ENCODE results near the gene INO80B.
"Not testable (repeated sequence)": the region's sequence is repeated elsewhere in the genome, so short reads cannot be mapped to it uniquely, and the experiment has no call there.

Gene INO80B

DNA sequence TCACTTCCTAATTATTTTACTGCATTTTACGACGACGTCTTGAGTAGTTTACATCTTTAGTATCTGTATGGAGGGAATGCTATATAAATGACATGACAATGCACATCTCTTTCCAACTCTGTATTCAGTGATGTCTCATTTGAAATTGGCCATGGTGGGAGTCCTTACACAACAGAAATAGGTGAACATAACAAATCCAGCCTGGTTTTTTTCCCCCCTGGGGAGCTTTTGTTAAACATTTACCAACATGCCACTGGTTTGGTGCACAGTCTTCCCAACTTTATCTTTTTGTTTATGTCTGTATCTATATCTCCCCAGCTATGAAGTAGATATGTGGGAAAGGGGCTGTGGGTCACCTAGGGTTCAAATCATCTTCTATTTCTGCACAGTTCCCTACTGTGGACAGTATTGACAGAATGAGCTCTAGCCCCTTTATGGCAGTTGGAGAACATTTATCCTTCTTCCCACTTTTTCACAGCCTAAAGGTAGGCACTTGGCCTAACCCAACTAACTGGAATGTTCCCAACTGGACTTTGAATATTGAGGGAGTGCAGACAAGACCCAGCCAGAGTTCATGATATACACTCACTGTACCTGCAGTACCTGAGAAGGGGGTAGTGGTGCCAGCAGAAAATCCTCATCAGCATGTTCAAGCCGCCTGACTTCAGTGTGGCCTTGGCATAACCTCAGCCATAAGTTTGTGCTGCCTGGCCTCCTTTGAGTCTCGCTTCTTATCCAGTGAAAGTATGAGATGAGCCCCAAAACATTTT lies 7.5 kb upstream of the INO80B start:
- no peak for DNase-seq (ENCODE audit: low read depth in 3 of 3, low spot score in 1 of 3)

DNA sequence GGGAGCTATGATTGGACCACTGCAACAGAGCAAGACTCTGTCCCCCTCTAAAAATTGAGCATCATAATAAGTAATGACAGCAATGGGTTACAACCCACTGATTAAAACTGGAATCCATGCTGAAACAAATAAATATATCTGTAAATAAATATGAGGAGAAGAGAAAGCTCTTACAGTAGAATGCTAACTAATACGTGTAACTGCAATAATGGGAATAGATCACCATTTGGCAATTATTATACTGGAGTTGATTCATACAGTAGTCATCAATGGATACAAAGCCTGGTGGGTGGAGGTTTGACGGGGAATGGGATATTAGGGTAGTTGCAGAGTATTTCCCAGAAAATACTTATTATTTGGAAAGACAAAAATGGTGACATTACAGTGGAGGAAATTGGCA lies 6.1 kb upstream of the INO80B start:
- DNase-seq (ENCODE audit: low read depth in 3 of 3, low spot score in 1 of 3) = no peak

DNA sequence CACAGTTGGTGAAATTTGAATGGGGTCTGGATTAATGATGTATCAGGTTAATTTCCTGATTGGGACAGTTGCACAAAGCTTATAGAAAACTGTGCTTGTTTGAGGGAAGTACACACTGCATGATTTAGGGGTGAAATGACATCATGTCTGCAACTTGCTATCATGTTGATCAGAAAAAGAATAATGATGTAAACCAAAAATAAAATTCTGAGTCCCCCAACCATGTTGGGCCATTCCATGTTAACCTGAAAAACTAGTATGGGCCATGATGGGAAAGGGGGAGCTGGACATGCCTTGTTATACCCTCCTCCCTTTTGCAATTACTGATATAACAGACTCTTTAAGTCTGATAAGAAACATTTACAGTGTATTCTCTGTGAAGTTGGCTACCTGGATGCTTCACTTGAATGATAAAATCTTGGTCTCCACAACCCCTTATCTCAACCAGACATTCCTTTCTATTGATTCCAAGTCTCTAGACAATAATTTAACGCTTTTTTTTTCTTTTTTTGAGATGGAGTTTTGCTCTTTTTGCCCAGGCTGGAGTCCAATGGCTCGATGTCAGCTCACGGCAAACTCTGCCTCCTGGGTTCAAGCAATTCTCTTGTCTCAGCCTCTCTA lies 4.2 kb upstream of the INO80B start:
- DNase-seq (ENCODE audit: low read depth in 3 of 3, low spot score in 1 of 3) = no peak

DNA sequence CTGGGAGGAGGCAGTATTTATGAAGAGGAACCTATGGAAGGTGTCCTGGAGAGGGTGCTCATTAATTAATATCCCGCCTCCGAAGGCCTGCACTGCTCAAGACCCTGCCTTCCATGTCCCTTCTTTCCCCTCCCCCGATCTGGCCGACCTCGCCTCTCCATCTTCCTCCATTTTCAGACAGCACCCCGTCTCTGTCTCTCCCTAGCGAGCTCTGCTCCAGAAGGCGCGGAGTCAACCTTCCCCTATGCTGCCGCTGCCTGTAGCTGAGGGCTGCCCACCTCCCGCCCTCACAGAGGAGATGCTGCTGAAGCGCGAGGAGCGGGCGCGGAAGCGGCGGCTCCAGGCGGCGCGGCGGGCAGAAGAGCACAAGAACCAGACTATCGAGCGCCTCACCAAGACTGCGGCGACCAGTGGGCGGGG lies 2.3 kb downstream of the INO80B start:
- DNase-seq (ENCODE audit: low read depth in 3 of 3, low spot score in 1 of 3) = no peak

DNA sequence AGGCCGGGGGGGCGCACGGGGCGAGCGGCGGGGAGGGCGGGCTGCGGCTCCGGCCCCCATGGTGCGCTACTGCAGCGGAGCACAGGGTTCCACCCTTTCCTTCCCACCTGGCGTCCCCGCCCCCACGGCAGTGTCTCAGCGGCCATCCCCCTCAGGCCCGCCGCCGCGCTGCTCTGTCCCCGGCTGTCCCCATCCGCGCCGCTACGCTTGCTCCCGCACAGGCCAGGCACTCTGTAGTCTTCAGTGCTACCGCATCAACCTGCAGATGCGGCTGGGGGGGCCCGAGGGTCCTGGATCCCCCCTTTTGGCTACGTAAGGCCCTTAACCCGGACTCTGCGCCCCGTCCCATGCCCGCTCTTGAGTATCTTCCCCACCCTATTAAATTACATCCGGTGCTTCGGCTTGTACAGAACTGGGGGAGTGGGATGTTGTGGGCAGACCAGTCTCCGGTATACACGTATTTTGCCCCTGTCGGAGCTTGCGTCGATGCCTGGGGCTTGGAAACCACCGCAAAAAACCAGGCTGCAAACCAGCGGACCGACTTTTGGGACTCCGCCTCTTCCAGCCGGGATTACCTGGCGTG lies 2.8 kb downstream of the INO80B start:
- DNase-seq (ENCODE audit: low read depth in 3 of 3, low spot score in 1 of 3) = peak; percentile 49 to 72 (median 56)

DNA sequence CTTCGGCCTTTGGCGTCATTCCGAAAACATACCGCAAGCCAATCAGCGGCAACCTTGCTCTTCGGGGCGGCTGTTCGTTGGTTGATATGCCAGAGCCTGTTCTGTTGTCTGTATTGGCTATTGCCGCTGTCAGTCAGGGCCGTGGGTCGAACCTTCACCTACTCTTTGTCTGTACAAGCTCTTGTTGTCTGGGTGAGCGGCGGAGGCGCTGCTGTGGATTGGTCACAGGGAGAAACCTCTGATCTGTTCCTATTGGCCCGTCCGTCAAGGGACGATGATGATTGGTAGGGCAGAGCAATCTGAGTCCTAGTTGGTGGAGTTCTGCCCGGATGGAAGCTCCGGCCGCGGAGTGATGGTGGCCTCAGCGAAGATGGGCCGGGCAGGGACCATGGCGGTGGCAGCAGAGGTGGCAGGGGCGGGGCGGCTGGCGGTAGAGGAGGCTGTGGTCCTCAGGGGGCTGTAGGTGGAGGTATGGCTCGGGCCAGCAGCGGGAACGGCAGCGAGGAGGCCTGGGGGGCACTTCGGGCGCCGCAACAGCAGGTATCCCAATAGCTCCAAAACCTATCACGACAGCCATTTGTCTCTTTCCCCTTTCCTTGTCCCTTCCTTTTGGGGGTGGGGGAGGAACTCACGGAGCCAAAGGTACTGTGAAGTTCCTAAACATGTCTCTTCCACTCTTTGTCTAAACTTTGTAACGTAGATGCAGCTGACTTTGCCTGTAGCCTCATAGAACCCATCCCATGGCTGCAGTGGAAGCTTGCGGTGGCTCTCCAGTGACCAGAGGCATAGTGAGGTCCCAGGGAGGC lies 3.4 kb downstream of the INO80B start, which contains the start of gene WBP1:
Gene WBP1, plus strand, starts transcription at position 307 of the 806 bp plus-strand sequence. Its CDS starts 165 bp downstream, at position 472.
- DNase-seq (ENCODE audit: low read depth in 3 of 3, low spot score in 1 of 3) = peak; percentile 91 to 99 (median 96)

DNA sequence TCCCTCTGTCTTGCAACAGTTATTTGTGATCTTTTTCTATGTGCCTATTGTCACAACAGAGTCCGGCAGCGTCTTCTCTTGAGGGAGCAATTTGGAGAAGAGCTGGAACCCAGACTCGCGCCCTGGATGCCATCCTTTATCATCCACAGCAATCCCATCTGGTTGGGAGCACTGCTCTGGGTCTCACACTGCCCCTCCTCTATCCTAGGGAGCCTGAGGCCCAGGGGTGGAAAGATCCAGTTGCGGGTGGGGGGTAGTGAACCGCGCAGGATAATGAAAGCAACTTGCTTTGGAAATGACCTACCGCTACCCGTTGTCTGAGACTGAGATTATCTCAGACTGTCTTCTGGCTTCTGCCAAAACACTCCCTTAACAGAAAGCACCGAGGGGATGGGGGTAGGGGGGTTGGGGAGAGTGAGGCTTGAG lies 4.1 kb downstream of the INO80B start:
- no peak for DNase-seq (ENCODE audit: low read depth in 3 of 3, low spot score in 1 of 3)

DNA sequence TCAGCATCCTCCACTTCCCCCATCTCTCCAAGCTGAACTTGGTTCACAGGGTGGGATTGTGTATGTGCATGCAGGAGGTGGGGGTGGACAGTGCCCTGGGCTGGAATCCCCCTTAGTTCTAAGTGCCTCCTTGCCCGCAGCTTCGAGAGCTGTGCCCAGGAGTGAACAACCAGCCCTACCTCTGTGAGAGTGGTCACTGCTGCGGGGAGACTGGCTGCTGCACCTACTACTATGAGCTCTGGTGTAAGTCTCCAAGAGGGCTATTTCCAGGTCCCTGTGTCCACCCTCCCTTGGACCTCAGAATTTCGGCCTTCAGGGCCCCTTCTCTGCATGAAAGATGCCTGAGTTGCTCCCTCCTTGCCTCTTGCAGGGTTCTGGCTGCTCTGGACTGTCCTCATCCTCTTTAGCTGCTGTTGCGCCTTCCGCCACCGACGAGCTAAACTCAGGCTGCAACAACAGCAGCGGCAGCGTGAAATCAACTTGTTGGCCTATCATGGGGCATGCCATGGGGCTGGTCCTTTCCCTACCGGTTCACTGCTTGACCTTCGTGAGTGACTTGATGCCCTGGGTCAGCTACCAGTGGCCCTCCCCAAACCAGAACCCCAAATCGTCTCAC lies 4.7 kb downstream of the INO80B start:
- not testable (repeated sequence) for DNase-seq (ENCODE audit: low read depth in 3 of 3, low spot score in 1 of 3)

DNA sequence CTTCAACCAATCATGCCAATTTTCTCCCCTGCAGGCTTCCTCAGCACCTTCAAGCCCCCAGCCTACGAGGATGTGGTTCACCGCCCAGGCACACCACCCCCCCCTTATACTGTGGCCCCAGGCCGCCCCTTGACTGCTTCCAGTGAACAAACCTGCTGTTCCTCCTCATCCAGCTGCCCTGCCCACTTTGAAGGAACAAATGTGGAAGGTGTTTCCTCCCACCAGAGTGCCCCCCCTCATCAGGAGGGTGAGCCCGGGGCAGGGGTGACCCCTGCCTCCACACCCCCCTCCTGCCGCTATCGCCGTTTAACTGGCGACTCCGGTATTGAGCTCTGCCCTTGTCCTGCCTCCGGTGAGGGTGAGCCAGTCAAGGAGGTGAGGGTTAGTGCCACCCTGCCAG lies 5.3 kb downstream of the INO80B start:
- DNase-seq (ENCODE audit: low read depth in 3 of 3, low spot score in 1 of 3) = not testable (repeated sequence)

DNA sequence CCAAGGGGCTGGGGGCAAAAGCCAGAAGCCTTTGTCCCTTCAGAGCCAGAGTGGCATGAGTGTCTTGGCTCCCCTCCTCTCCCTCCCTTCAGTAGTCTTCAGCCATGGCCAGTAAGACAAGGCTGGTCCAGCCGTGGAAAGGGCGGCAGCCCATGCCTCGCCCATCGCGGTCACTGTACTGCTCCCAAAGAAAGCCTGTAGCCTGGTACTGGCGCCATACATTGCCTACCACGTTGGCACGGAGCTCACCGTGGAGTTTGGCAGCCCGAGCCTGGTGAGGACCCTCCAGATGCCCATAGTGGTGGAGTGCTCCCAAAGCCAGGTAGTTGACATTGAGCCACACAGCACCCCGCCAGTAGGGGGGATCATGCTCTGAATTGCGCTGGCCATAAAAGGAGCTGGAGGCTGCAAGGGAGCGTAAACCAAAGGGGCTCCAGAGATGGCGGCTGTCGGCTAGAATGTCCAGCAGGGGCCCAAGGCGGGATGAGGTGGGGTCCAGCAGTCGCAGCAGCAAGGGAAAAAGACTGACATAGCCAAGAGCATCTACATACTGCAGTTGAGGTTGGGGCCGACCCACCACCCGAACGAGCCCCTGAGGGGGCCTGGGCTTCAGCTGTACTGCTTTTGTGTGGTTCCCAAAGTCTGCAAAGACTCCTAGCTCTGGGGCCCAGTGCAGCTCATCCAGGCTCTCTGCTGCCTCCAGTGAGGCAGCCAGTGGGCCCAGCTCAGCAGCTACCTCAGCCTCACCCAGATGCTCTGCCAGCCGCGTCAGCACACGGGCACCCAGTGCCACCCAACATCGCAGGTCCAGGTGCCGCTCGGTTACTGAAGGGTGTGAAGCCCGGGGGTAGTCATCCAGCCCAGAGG lies 6.5 kb downstream of the INO80B start:
- DNase-seq (ENCODE audit: low read depth in 3 of 3, low spot score in 1 of 3) = no peak

DNA sequence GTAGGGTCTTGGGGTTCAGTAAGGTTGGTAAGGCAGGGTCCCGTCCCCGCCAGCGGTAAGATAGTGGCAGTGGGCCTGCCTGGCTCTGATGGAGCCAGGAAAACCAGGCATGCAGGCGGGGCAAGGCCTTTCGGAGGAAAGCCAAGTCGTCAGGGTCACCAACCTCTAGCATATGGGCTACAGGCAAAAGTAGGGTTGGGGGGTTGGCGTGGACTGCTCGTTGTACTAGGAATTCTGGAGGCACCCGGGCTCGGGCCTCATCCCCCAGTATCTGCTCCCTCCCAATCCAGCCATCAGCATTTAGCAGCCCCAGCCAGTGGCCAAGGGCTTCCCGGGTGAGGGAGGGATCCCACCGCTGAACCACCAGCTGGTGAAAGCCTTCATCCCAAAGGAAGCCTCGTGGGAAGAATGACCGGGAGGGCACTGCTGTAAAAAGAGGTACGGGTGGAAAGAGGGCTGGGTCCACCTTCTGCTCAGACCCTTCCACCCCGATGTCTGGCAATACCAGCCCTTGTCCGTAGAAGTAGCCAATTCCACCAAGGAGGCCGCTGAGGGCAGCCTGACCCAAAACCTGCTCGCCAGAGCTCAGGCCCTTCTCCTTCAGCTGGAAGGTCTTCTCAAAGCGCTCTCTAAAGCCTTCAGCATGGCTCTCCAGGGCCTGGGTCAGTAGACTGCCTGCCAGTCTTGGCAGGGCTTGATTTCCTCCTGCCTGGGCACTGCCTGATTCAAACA lies 7.3 kb downstream of the INO80B start:
- no peak for DNase-seq (ENCODE audit: low read depth in 3 of 3, low spot score in 1 of 3)

DNA sequence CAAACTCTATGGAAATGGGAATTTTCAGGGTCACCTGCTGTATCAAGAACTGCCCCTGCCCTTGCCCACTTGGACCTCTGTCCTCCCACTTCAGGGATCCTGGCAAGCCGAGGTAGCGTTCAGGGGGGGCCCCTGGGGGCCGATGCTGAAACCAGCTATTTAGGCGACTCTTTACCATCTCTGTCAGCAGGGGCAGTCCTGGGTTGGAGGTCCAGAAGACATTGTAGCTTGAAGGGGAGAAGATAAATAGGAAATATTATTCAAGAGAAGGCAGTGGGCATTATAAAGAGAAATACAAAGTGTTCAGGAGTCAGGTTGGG lies 7.9 kb downstream of the INO80B start:
- DNase-seq (ENCODE audit: low read depth in 3 of 3, low spot score in 1 of 3) = no peak

DNA sequence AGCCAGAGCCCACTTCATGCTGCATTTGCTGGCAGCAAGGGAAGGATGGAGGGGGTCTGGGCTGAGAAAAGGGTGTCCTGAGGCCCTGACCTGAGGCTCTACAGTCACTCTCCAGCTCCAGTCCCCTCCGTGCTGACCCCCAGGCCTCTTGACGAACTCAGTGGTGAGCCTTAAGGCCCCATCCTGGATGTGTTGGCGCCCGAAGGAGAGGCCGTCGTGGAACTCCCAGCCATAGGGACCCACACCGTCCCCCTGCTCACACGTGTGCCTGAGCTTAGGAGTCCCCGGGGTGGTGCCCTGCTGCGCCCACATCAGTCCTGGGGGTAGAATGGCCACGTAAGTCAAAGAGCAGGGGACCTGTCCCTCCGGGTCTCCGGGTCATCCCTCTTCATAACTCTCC lies 9.5 kb downstream of the INO80B start:
- DNase-seq (ENCODE audit: low read depth in 3 of 3, low spot score in 1 of 3) = no peak

DNA sequence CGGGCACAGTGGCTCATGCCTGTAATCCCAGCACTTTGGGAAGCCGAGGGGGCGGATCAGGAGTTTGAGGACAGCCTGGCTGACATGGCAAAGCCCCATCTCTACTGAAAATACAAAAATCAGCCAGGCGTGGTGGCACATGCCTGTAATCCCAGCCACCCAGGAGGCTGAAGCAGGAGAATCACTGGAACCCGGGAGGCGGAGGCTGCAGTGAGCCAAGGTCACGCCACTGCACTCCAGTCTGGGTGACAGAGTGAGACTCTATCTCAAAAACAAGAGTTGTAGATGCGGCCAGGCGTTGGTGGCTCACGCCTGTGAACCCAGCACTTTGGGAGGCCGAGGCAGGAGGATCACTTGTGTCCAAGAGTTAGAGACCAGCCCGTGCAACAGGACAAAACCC lies 15.9 kb downstream of the INO80B start:
- not testable (repeated sequence) for DNase-seq (ENCODE audit: low read depth in 3 of 3, low spot score in 1 of 3)

DNA sequence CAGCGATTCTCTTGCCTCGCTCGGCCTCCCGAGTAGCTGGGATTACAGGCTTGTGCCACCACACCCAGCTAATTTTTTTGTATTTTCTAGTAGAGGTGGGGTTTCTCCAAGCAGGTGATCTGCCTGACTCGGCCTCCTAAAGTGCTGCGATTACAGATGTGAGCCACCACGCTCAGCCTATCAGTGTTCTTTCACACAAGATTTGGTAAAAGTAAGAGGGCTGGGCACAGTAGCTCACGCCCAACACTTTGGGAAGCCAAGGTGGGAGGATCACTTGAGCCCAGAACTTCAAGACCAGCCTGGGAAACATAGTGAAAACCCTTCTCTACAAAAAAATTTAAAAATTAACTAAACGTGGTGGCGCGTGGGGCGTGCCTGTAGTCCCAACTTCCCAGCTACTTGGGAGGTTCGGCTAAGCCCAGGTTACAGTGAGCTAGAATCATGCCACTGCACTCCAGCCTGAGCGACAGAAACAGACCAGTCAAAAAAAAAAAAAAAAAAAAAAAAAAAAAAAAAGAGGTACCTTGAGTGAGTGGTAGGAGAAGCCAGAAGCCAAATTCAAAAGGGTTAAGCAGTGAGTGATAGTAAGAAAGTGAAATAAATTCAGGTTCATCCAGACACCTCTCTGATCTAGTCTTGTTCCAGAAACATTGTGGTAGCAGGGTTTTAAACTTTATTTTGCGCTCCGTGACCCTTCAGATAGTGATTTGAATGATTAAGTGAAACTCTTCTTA lies 16.6 kb downstream of the INO80B start:
- no peak for DNase-seq (ENCODE audit: low read depth in 3 of 3, low spot score in 1 of 3)

DNA sequence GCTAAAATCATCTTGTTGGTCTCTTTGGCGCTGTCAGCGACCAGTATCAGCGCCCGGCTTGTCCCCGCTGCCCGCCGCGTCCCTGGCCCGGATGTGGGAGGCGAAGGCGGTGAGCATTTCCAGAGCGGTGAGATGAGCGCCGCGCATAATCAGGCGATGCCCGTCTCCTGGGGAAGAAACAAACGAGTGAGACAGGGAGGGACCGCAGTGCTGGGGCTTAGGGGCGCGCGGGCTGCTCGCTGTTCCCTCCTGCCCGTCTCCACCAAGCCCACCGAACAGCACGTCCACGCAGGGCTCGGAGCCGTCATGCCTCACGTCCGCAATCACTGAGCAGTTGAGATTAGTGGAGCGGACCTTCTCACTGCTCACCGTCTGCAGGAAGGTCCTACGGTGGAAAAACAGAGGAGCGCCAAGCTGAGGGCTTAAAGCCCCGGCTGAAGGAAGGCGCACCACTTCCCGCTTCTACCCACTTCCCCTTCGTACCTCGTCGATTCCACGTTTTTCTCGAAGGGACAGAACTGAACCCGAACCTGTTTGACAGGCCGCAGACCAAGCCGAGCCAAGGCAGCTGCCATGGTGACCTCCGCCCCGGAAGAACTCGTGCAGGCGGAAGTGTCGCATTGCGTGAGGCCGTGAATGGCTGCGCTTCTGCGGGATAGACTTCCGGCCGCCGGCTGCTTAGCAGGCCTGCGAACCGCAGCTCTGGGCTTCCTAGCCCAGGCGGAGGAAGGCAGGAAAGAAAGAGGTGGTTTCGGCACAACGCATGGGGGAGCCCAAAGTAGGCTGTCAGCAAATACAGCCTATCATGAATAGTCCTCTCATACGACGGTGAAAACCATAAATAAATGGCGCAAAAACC lies 17.4 kb downstream of the INO80B start, which contains the start of gene MRPL53:
Gene MRPL53, minus strand, starts transcription at position 595 of the 859 bp plus-strand sequence. Its CDS starts 20 bp downstream, at position 575.
- peak; percentile 88 to 97 (median 93) for DNase-seq (ENCODE audit: low read depth in 3 of 3, low spot score in 1 of 3)

DNA sequence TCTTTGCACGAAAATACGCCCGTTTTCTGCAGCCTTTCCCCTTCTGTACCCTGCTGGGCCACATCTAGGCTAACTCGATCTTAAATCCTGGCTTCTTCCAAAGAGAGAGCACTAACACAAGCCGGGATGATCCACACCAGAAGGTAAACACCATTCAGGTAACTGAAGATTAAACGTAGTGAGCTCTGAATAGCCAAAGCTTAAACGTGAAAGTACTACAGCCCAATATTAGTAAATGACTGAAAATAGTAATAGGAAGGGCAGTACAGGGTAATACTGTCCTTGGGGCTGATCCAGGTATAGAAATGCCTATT lies 18.0 kb downstream of the INO80B start:
- no peak for DNase-seq (ENCODE audit: low read depth in 3 of 3, low spot score in 1 of 3)

DNA sequence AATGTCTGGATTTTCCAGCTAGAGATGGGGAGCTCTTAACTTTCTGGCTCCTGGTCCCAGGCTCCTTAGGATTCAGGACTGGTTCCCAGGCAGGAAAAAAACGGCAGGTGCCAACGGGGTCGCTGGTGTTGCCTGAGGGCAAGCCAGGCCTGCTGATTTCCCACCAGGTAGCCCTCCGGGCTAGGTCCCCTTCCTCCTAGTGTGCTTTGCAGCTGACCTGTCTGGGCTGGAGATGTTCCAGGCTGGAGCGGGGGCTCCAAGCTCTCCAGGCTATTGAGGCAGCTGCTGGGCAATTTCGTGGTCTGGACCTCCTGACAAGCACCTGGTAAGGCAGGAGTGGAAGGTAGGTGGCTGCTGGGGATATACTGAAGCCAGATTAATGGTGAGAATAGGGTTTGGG lies 19.6 kb downstream of the INO80B start:
- no peak for DNase-seq (ENCODE audit: low read depth in 3 of 3, low spot score in 1 of 3)

Data from stimulated activated CD4-positive, alpha-beta T cell treated with anti-CD3 and anti-CD28 coated beads, TNF-alpha, amount 100 ng/mL, for 1 hour (primary cell).